ENCODE results near the gene GUSB.
"Not testable (repeated sequence)": the region's sequence is repeated elsewhere in the genome, so short reads cannot be mapped to it uniquely, and the experiment has no call there.

The GUSB gene

DNA sequence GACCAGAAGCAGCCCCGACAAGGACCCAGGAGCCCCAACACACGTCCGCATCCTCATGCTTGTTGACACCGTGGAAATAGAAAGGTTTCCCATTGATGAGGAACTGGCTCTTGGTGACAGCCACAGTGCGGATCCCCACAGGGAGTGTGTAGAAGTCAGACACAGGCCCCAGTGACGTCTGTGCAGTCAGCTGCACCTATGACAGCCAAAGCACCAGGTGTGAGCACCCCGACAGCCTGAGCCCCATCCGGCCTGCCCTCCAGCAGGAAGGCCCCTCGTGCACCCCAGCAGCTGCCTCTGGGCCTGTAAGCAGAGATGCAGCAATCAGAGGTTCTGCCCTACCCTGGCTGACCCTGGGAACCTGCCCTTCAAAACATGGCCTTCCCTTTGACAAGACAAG is 7.1 kb downstream of the GUSB start:
- DNase-seq, result no peak

DNA sequence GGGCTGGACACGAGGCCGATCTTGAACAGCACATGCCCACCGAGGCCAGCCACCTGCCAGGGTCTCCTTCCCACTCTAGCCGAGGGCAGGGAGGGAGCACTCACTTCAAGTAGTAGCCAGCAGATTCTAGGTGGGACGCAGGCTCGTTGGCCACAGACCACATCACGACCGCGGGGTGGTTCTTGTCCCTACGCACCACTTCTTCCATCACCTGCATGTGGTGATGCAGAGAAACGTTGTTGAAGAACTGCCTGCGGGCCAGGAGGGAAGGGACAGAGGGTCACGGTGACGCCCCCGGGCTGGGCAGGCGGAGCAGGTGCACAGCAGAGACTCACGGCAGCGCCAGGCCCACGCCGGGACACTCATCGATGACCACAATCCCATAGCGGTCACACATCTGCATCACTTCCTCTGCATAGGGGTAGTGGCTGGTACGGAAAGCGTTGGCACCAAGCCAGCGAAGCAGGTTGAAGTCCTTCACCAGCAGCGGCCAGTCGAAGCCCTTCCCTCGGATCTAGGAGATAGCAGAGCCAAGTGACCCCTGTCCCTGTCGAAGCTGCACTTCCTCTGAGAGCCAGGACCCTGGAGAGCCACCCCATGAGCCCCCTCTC is 7.7 kb downstream of the GUSB start:
- DNase-seq, result no peak

DNA sequence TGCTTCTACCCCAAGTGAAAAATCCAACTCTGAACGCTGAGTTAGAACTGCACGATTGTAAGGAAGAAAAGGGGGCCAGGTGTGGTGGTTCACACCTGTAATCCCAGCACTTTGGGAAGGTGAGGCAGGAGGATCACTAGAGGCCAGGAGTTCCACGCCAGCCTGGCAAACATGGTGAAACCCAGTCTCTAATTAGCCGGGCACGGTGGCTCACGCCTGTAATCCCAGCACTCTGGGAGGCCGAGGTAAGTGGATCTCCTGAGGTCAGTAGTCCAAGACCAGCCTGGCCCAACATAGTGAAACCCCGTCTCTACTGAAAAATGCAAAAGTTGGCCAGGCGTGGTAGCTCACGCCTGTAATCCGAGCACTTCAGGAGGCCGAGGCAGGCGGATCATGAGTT is 9.0 kb downstream of the GUSB start:
- no peak for DNase-seq

DNA sequence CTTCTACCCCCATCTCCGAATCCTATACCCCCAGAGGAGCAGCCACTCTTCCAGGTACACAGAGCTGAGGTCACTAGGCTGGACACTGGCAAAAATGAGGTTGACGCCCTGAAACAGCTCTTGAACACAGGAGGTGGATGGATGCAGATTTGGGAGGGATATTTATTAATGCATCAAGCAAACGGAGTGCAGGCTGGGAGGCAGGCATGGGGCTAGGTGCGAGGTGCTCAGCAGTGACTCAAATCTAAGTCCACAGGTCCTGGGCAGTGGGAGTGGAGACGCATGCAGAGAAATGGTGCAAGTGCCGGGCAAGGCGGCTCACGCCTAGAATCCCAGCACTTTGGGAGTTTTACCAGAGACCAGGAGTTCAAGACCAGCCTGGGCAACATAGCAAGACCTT is 11.0 kb downstream of the GUSB start:
- no peak for DNase-seq

DNA sequence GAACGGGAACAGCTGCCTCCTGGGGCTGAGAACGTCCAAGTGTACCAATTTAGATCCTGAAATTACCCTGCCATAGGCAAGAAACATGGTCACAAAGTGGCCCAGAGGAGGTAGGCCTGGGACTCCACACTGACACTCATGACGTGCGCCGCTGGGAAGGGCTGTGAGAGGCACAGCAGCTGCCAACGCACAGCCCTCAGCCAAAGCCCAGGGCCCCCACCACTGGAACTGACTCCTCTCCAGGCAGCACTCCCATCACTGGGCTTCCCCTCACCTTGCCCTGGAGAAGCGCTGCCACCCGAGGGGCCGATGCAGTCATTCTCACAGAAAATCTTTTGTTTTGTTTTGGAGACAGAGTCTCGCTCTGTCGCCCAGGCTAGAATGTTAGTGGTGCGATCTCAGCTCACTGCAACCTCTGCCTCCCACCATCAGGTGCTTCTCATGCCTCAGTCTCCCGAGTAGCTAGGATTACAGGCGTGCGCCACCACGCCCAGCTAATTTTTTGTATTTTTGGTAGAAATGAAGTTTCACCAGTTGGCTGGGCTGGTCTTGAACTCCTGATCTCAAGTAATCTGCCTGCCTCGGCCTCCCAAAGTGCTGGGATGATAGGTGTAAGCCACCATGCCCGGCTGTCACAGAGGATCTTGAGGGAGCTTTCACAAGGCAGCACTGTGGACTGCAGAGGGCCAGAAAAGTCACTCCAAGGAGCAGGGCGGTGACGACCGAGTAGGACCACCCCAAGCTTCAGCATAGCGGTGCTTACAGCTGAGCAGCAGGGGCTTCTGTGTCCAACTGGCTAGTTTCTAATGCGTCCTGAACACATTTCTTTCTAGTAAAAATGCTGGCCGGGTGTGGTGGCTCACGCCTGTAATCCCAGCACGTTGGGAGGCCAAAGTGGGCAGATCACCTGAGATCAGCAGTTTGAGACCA is 13.5 kb downstream of the GUSB start:
- DNase-seq, result no peak

DNA sequence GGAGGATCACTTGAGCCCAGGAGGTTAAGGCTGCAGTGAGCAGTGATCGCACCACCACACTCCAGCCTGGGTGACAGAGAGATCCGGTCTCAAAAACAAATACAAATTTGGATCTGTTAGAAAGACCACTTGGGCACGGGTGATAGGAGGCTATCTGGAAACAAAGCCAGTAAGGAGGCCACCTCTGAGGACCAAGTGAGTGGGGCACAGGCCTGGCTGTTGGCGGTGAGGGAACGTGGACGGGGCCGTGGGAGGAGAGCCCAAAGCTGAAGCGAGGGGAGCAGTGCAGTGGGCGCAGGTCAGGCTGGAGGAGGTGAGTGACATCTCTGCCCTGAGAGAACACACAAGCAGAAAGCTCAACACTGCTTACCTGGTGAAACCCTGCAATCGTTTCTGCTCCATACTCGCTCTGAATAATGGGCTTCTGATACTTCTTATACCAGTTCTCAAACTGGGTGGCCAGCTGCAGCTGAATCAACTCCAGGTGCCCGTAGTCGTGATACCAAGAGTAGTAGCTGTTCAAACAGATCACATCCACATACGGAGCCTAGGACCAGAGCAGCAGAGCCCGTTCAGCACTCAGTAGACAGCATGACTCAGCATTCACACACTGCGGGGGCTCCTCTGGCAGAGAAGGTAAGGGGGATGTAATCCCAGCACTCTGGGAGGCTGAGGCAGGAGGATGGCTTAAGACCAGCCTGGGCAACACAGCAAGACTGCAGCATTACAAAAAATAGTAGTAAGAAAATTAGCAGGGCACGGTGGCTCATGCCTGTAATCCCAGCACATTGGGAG is 14.5 kb downstream of the GUSB start:
- no peak for DNase-seq

DNA sequence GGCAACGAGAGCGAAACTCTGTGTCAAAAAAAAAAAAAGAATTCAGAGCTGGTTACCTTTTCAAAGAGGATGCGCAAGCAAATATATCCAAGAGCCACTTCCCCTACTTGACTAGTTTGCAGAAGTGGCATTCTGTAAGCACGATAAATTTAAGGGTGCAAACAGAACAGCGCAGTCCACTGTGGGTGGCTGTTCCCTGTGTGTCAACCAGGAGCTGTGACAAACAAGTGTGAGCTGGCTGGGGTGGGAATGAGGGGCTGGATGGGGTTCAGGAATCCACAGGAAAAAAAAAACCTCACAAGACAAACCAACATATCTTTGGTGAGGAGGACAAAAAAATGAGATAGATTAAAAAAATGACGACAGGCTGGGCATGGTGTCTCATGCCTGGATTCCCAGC is 15.9 kb downstream of the GUSB start:
- DNase-seq, result no peak

DNA sequence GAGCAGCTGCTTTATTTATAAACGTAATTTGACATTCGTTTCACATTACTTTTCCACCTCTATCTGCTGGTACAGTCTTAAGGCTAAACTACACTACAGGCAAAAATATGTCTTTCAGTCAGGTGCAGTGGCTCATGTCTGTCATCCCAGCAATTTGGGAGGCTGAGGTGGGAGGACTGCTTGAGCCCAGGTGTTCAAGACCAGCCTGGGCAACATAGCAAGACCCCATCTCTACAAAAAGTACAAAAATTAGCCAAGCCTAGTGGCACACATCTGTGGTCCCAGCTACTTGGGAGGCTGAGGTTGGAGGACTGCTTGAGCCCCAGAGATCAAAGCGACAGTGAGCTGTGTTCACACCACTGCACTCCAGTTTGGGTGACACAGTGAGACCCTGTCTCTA is 17.3 kb downstream of the GUSB start:
- DNase-seq, result not testable (repeated sequence)

DNA sequence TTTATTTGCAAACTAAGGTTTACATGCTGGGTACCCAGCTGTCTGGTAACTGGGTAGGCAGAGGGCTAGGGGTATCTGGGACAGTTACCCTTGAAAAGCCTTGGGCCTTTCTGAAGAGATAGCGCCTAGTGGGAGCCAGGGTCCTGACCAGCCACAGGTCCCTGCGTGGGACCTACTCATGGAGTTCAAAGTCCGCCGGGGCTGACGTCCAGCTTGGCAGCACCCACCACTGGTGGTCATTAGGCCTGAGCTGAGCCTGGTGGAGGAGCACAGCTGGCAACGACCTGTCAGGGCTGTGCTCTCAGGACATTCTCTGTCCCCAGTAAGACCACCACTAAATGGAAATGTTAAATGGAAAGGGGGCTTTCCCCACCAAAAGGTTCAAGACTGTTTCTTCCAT is 20.0 kb downstream of the GUSB start:
- no peak for DNase-seq

DNA sequence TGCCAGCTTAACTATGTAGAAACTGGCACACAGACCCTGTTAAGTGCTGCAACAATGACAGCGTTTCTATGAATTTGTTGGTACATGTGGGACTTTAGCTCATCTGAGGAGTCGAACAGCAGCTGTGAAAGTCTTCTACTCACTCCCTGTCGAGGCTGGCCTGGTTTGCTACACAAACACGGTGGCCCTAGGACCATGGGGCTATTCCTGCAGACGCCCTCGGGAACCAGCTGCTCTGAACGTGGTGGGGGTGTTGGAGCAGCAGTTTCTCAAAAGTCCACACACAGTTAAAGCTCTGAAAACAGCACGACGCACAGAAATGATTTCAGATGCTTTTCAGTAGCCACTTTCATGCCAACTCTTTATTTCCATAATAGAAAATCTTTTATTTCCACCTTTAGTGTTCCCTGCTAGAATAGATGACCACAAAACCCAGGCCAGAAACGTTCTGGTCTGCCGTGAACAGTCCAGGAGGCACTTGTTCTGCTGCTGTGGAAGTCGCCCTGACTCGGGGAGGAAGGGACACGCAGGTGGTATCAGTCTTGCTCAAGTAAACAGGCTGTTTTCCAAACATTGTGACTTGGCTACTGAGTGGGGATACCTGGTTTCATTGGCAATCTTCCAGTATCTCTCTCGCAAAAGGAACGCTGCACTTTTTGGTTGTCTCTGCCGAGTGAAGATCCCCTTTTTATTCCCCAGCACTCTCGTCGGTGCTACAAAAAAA is 21.5 kb downstream of the GUSB start:
- DNase-seq, result no peak

DNA sequence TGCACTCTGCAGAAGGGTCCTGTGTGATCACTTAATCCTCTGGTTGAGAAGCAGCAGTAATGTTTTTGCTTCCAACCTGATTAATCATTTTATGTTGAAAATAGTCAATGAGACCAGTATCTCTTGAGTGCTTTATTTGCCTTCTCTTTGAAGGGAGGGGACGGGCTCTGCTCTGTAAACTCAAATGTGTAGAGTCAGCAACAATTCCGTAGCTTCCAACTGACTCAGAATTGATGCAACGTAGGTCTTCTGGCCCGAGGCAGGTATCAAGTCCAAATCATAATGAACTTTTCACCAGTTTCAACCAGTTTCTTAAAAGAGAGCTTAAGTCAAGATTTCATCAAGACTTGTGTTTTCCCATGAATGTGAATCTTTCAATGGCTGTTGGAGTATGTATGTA is 26.3 kb downstream of the GUSB start:
- DNase-seq, result no peak

DNA sequence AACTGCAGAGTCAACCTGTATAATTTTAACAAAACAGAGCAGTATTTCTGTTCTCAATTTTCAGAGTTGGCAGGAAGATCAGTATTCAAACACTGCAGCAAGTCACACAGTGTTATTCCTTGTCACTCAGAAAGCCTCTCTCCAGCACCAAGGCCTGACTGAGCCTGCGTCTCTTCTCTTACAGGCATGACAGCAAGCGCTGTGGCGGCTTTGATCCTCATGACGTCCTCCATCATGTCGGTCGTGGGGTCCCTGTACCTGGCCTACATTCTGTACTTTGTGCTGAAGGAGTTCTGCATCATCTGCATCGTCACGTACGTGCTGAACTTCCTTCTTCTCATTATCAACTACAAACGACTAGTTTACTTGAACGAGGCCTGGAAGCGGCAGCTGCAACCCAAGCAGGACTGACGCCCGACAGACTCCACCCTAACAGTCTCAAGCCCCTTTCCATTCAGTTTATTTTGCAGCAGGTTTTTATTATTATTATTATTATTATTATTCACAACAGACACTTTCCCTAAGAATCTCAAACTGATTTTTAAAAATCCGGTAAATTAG is 28.0 kb downstream of the GUSB start:
- no peak for DNase-seq

DNA sequence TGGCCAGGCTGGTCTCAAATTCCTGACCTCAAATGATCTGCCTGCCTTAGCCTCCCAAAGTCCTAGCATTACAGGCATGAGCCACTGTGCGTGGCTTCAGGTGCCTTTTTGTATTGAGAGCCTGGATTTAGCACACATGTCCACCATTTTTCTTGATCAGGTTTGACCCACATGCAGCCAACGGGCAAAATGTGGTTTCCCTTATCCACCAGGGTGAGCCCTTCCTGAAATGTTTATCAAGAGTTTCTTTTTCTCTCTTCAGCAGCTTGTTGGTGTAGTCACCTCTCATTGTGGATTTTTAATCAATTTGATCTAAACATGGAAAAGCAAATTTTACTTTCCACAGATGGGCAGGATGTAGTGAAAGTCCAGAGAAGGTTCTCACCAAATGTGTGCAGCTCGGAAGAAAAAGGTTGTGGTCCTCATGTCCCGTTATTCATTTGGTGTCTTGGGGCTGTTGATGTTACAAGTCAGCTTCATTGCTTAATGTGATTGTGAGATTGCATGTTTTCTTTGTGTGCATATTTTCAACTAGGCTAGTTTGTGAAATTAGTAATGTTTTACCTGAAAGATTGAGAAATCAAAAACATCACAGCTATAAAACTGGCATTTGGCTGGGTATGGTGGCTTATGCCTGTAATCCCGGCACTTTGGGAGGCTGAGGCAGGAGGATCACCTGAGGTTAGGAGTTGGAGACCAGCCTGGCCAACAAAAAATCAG is 28.9 kb downstream of the GUSB start:
- DNase-seq, result no peak

DNA sequence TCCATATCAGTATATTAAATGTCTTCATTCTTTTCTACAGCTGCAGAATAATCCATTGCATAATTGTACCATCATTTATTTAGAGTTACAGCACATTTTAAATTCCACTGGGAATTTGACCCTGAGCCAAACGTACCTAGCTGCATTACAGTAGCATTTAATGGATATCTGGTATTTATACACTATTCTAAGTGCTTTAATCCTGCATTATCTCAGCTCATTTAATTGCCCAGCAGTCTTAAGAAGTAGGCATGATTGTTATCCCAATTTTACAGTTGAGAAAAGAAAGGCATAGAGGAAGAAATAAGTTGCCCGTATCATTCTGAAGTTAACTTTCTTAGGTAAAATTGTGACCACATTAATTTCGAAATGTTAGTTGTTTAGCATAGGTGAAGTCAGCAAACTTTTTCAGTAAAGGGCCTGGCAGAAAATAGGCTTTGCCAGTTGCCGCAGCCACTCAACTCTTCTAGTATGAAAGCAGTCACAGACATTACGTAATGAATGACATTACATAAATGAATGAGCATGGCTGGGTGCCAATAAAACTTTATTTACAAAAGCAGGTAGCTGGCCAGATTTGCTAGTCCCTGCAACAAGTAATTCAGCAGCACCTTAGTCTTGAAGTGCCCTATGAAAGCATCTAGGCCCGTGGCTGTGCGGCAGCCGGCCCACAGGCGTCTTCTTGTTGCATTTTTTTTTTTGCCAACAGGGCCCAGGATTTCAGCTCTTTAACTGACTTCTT is 30.0 kb downstream of the GUSB start:
- DNase-seq, result no peak

DNA sequence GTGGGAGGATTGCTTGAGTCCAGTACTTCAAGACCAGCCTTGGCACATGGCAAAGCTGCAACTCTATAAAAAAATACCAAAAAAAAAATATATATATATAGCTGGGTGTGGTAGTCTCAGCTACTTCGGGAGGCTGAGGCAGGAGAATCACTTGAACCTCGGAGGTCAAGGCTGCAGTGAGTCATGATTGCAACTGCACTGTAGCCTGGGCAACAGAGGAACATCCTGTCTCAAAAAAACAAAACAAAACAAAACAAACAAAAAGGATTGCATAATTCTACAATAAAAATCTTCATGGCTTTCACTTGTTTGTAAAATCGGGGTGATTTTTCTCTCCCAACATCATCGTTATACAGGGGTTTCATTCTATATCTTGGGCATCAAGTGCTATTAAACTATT is 35.1 kb downstream of the GUSB start:
- DNase-seq, result no peak

DNA sequence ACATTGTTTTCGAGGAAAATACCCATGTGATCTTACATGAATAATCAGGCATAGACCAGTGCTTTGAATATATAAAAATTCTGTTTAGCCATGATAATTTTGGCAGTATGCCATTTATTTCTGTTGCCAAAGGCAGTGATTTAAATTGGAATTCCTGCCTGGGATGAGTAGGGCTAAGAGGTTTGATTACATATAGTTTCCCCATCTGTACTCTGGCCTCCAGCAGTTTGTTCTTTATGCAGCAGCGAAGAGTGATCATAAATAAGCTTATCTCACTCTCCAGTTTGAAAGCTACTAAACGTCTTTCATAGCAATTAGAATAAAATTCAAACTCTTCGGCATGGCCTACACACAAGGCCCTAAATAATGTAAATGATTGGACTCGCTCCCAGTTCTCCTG is 36.2 kb downstream of the GUSB start:
- DNase-seq, result not testable (repeated sequence)

DNA sequence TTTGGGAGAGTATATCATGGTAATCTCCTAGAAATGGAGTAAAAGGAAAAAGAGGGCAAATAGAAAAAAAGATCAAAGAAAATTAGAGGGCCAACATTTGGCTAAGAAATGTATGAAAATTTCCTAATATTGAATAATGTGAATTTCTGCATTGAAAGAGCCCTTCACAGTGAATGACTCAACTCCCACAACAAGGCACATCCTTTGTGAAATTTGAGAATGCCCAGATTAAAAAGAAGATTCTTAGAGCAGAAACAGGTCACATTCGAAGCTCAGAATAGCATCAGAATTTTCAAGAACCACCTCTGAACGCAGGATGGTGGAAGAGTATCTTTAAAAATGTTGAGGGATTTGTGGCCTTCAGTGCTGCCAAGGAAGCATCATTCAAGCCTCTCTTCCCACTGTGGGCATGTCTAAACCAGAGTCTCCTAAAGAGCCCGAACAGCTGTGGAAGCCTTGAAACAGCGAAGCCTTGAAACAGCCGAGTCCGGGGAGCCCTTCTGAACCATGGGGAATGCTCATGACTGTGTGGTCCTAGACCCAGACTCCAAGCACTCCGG is 43.6 kb downstream of the GUSB start:
- DNase-seq, result no peak

DNA sequence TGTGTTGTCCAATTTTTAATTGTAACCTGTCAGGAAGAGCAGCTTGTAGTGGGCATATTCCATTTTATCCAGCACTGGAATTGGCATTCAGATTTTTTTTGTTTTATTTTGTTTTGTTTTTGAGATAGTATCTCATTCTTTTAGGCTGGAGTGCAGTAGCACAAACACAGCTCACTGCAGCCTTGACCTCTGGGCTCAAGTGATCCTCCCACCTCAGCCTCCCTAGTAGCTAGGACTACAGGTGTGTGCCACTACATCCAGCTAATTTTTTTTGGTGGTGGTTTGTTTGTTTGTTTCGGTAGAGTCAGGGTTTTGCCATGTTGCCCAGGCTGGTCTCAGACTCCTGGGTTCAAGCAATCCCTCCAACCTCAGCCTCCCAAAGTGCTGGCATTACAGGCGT is 44.7 kb downstream of the GUSB start:
- DNase-seq, result no peak

DNA sequence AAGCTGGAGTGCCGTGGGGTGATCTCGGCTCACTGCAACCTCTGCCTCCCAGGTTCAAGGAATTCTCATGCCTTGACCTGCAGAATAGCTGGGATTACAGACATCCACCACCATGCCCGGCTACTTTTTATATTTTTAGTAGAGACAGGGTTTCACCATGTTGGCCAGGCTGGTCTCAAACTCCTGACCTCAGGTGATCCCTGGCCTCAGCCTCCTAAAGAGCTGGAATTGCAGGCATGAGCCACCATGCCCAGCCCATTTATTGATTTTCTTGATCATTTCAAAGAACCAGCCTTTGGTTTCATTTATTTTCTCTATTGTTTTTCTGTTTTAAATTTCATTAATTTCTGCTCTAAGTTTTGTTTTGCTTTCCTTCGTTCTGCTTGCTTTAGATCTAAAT is 50.3 kb downstream of the GUSB start:
- DNase-seq, result no peak

DNA sequence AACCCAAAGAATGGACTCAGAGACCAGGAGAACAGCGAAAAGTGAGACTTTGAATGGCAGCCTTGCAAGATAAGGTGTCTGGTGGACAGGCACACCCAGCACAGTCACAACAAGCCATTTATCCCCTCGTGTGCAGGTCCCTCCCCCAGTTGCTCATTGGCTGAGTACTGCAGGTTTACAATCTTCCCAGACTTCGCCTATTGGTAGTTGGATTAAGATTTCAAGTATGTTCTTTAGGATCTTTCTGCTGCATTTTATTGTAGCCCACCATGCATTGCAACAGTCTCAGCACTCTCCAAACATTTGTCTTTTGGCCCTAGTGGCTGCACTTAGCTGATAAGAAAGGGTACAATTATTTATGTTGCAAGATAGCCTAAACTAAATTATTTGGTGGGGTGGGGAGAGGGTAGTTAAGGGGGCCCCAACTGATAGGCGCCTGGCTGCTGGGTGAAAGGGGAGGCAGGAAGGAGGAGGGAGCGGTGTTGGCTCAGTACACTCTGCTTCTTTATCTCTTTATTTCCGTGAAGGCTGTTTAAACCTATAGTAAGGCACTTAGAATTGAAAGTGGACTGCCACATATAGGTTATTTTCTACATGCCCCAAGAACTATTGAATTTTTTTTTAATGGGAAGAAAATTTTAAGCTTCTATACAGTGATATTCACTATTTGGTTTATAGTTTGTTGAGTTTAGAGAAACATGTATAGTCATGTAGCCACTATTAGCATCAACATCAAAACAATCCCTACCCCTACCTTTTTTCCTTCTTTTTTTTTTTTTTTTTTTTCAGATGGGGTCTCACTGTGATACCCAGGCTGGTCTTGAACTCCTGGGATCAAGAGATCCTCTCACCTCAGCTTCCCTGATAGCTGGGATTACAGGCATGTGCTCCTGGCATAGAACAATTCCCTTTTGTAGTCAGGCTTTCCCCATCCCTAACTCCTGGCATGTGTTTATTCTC is 54.2 kb downstream of the GUSB start:
- DNase-seq, result no peak
